KMS-11 (cell line): ENCODE results near the gene SCN3B.

Experiments used
- H2AFZ ChIP-seq: fragments of 200-600 bp; sonication (generic); 2 replicates; pipeline ENCODE4 v1.6.1; 2016; ENCODE audit warnings: antibody characterized with exemption, mixed run types, low read depth
- H3K27ac ChIP-seq: fragments of 200-600 bp; sonication (generic); 2 replicates; pipeline ENCODE4 v1.6.1; 2016; ENCODE audit warnings: mild to moderate bottlenecking, mixed run types
- H3K27me3 ChIP-seq: fragments of 200-600 bp; sonication (generic); 2 replicates; pipeline ENCODE4 v1.6.1; 2017; ENCODE audit warnings: mild to moderate bottlenecking, low read depth, mixed run types, moderate library complexity; ENCODE audit not compliant: insufficient read depth
- H3K36me3 ChIP-seq: fragments of 200-600 bp; sonication (generic); 2 replicates; pipeline ENCODE4 v1.6.1; 2017; ENCODE audit warnings: mild to moderate bottlenecking, mixed run types; ENCODE audit not compliant: insufficient read depth
- H3K4me1 ChIP-seq: fragments of 200-600 bp; sonication (generic); 2 replicates; pipeline ENCODE4 v1.6.1; 2016; ENCODE audit warnings: mild to moderate bottlenecking, low read depth, mixed run types; ENCODE audit not compliant: poor library complexity, severe bottlenecking
- H3K4me2 ChIP-seq: fragments of 200-600 bp; sonication (generic); 2 replicates; pipeline ENCODE4 v1.7.0; 2016; ENCODE audit warnings: mild to moderate bottlenecking, mixed run types
- H3K4me3 ChIP-seq: fragments of 200-600 bp; sonication (generic); IDR thresholded peaks from 2 replicates; pipeline ENCODE4 v1.6.1; 2017; ENCODE audit warnings: low read depth, low read length, mixed read lengths; ENCODE audit not compliant: insufficient read depth
- H3K79me2 ChIP-seq: fragments of 200-600 bp; sonication (generic); 2 replicates; pipeline ENCODE4 v1.6.1; 2016; ENCODE audit warnings: low read depth, mixed run types; ENCODE audit not compliant: insufficient read depth
- H3K9ac ChIP-seq: fragments of 200-600 bp; sonication (generic); 2 replicates; pipeline ENCODE4 v1.6.1; 2016; ENCODE audit warnings: mild to moderate bottlenecking, mixed run types
- H4K20me1 ChIP-seq: fragments of 200-600 bp; sonication (generic); 2 replicates; pipeline ENCODE4 v1.6.1; 2016; ENCODE audit warnings: mild to moderate bottlenecking, mixed run types; ENCODE audit not compliant: insufficient read depth
- CTCF ChIP-seq: fragments of 200-600 bp; sonication (generic); conservative IDR thresholded peaks from 2 replicates; pipeline ENCODE4 v1.6.1; 2017; ENCODE audit warnings: low read depth, mild to moderate bottlenecking, antibody characterized with exemption, low read length, moderate library complexity, mixed read lengths

The SCN3B gene

GRCh38 chr11:123692961-123693360 is 38.5 kb upstream of the SCN3B start:
- no peak overlapping the region for H3K4me3 ChIP-seq
- H3K4me2 ChIP-seq, result no peak overlapping the region
- H3K27ac ChIP-seq, result no peak overlapping the region
- no peaks in the 10 kb centered on the region for H3K27me3 ChIP-seq
- no peaks in the 10 kb centered on the region for H3K4me1 ChIP-seq
- TF ChIP-seq CTCF, result no peak
- H3K9ac ChIP-seq, result no peak overlapping the region
- H4K20me1 ChIP-seq, result no peaks in the 10 kb centered on the region
- H3K36me3 ChIP-seq, result no peaks in the 10 kb centered on the region
- H3K79me2 ChIP-seq, result no peaks in the 10 kb centered on the region
- H2AFZ ChIP-seq, result no peak overlapping the region

- Histone ChIP-seq H3K27me3 (no peaks in the 10 kb centered on the region), H3K4me2 (no peak overlapping the region), H3K4me1 (no peaks in the 10 kb centered on the region), H3K27ac (no peak overlapping the region), H3K9ac (no peak overlapping the region), H4K20me1 (no peaks in the 10 kb centered on the region), H3K79me2 (no peaks in the 10 kb centered on the region), H3K36me3 (no peaks in the 10 kb centered on the region), H2AFZ (no peak overlapping the region), H3K4me3 (no peak overlapping the region)
- no peak for TF ChIP-seq CTCF
Observed at GRCh38 chr11:123690485-123690884, 36.1 kb upstream of the SCN3B start.

- no peaks in the 10 kb centered on the region for H3K4me1 ChIP-seq
- no peak overlapping the region for H2AFZ ChIP-seq
- no peak overlapping the region for H3K27ac ChIP-seq
- no peak for TF ChIP-seq CTCF
- no peaks in the 10 kb centered on the region for H3K36me3 ChIP-seq
- H3K4me3 ChIP-seq, result no peak overlapping the region
- no peaks in the 10 kb centered on the region for H3K27me3 ChIP-seq
- no peak overlapping the region for H3K4me2 ChIP-seq
- H4K20me1 ChIP-seq, result no peaks in the 10 kb centered on the region
- H3K9ac ChIP-seq, result no peak overlapping the region
- H3K79me2 ChIP-seq, result no peaks in the 10 kb centered on the region
Observed at GRCh38 chr11:123684601-123685000, 30.2 kb upstream of the SCN3B start.

GRCh38 chr11:123683428-123684170 is 29.2 kb upstream of the SCN3B start:
- H3K27ac ChIP-seq, result no peak overlapping the region
- H3K4me3 ChIP-seq, result no peak overlapping the region
- no peaks in the 10 kb centered on the region for H3K36me3 ChIP-seq
- H3K79me2 ChIP-seq, result no peaks in the 10 kb centered on the region
- no peak overlapping the region for H2AFZ ChIP-seq
- H3K4me1 ChIP-seq, result no peaks in the 10 kb centered on the region
- no peak for TF ChIP-seq CTCF
- H3K9ac ChIP-seq, result no peak overlapping the region
- H3K27me3 ChIP-seq, result no peaks in the 10 kb centered on the region
- no peaks in the 10 kb centered on the region for H4K20me1 ChIP-seq
- H3K4me2 ChIP-seq, result no peak overlapping the region
